Prostate gland (tissue), 2 donors: ENCODE results near the gene ARHGAP26. TPM values are rescaled to one million over a fixed set of nuclear protein-coding genes. Genes with fewer than 3 reads are reported as not detected.

Experiments
- DNase-seq: peaks from one replicate; pipeline ENCODE4 v3.0.0-alpha.2; 2019; ENCODE audit warnings: low spot score
- H3K27ac ChIP-seq, 2 donors: fragments of 200-600 bp; sonication (generic); 2 replicates each; pipeline ENCODE4 v1.5.1; 2017 to 2019
- H3K27me3 ChIP-seq: fragments of 200-600 bp; sonication (generic); replicated peaks from 2 replicates; pipeline ENCODE4 v1.5.1; 2019; ENCODE audit not compliant: insufficient read depth
- H3K36me3 ChIP-seq, 2 donors: fragments of 200-600 bp; sonication (generic); 1 replicate in 1 of 2; 2 replicates in 1 of 2; pipeline versions ENCODE4 v1.5.1 to v1.8.1; 2017 to 2019
- H3K4me1 ChIP-seq: fragments of 200-600 bp; sonication (generic); replicated peaks from 2 replicates; pipeline ENCODE4 v1.5.1; 2019
- H3K4me3 ChIP-seq, 2 donors: fragments of 200-600 bp; sonication (generic); 2 replicates each; pipeline ENCODE4 v1.5.1; 2017 to 2019
- H3K9me3 ChIP-seq: fragments of 200-600 bp; sonication (generic); 2 replicates; pipeline ENCODE4 v1.5.1; 2017
- CTCF ChIP-seq, 4 experiments: fragments of 200-600 bp in 2 of 4; fragments of 450-650 bp in 2 of 4; sonication (generic) in 2 of 4; IDR thresholded peaks; 1 replicate in 3 of 4; 2 replicates in 1 of 4; pipeline ENCODE4 v1.5.1; 2016 to 2019; ENCODE audit warnings: antibody characterized with exemption in 4 of 4, mild to moderate bottlenecking in 2 of 4, moderate library complexity in 2 of 4
- POLR2A ChIP-seq: fragments of 450-650 bp; IDR thresholded peaks from one replicate; pipeline ENCODE4 v1.6.1; 2016; ENCODE audit warnings: antibody characterized with exemption, mild to moderate bottlenecking
- POLR2AphosphoS5 ChIP-seq: sonication (generic); formaldehyde crosslinking; IDR thresholded peaks from one replicate; pipeline ENCODE4 v1.6.1; 2017; ENCODE audit warnings: antibody characterized with exemption
- WGBS: methylation state at CpG from one replicate; pipeline ENCODE4 v1.1.5; 2018; 5-methylcytosine and 5-hydroxymethylcytosine counted together
- intact Hi-C: fragments of 100-400 bp; cut with DNase I; formaldehyde crosslinking; loops from one replicate; pipeline ENCODE4 v1.14.2; 2022
- total RNA-seq, 2 donors: library from RNA; depleted of rRNA; stranded (reverse); fragments of >200 nt; gene quantifications; one replicate each; pipeline ENCODE4 v1.1.0, GENCODE V29; 2016

Gene ARHGAP26
- total RNA-seq, 2 donors from 2014 or later: 11.7 to 39.8 TPM

- no peaks in the 10 kb centered on the region for H3K4me1 ChIP-seq
- H3K36me3 ChIP-seq: no peaks in the 10 kb centered on the region
- intact Hi-C loops: no loop called here
- TF ChIP-seq POLR2AphosphoS5 (no peak), CTCF (IDR thresholded peaks at IDR 0.05) (no peak), POLR2A (no peak)
- no peak for DNase-seq
- no peaks in the 10 kb centered on the region for H3K9me3 ChIP-seq
- H3K27ac ChIP-seq: no peak overlapping the region
- H3K27me3 ChIP-seq: no peaks in the 10 kb centered on the region
- WGBS: 82% methylated on average over 7 of the region's 7 CpGs
- no peak overlapping the region for H3K4me3 ChIP-seq
Measured at GRCh38 chr5:142906863-142907671, 136.9 kb downstream of the ARHGAP26 start.

GRCh38 chr5:142908659-142909058, 138.5 kb downstream of the ARHGAP26 start:
- Histone ChIP-seq H3K36me3 (no peaks in the 10 kb centered on the region), H3K4me3 (no peak overlapping the region), H3K9me3 (no peaks in the 10 kb centered on the region), H3K4me1 (no peaks in the 10 kb centered on the region), H3K27me3 (no peaks in the 10 kb centered on the region), H3K27ac (no peak overlapping the region)
- TF ChIP-seq POLR2AphosphoS5: no peak
- no peak for TF ChIP-seq POLR2A
- no peak for TF ChIP-seq CTCF (IDR thresholded peaks at IDR 0.05)
- 88% methylated on average over 3 of the region's 3 CpGs for WGBS
- DNase-seq: no peak
- intact Hi-C loops: no loop called here

GRCh38 chr5:142910128-142910527, 140.0 kb downstream of the ARHGAP26 start:
- 97% methylated on average over 6 of the region's 6 CpGs for WGBS
- Histone ChIP-seq H3K4me3 (no peak overlapping the region), H3K27ac (no peak overlapping the region), H3K36me3 (no peaks in the 10 kb centered on the region), H3K4me1 (no peaks in the 10 kb centered on the region), H3K9me3 (no peaks in the 10 kb centered on the region), H3K27me3 (no peaks in the 10 kb centered on the region)
- intact Hi-C loops: no loop called here
- no peak for DNase-seq
- TF ChIP-seq CTCF (IDR thresholded peaks at IDR 0.05) (no peak), POLR2AphosphoS5 (no peak), POLR2A (no peak)

- Histone ChIP-seq H3K9me3 (no peaks in the 10 kb centered on the region), H3K27me3 (no peaks in the 10 kb centered on the region), H3K27ac (no peak overlapping the region), H3K36me3 (no peaks in the 10 kb centered on the region), H3K4me1 (no peaks in the 10 kb centered on the region), H3K4me3 (no peak overlapping the region)
- intact Hi-C loops: no loop called here
- 88% methylated on average over 3 of the region's 3 CpGs for WGBS
- TF ChIP-seq POLR2AphosphoS5 (no peak), CTCF (IDR thresholded peaks at IDR 0.05) (no peak), POLR2A (no peak)
- no peak for DNase-seq
Measured at GRCh38 chr5:142911170-142911569, 141.0 kb downstream of the ARHGAP26 start.

GRCh38 chr5:142911775-142912174, 141.6 kb downstream of the ARHGAP26 start:
- Histone ChIP-seq H3K4me1 (no peaks in the 10 kb centered on the region), H3K27ac (no peak overlapping the region), H3K36me3 (no peaks in the 10 kb centered on the region), H3K4me3 (no peak overlapping the region), H3K9me3 (no peaks in the 10 kb centered on the region), H3K27me3 (no peaks in the 10 kb centered on the region)
- TF ChIP-seq CTCF (IDR thresholded peaks at IDR 0.05) (no peak), POLR2AphosphoS5 (no peak), POLR2A (no peak)
- intact Hi-C loops: no loop called here
- no peak for DNase-seq
